GM10266 (cell line): ENCODE measurements around the gene CMTR2.

Experiments used
- DNase-seq: peaks from one replicate; pipeline ENCODE4 v3.0.0; 2012; ENCODE audit errors: extremely low spot score
- TF ChIP-seq, protein P1 (sequence below): IDR thresholded peaks from 2 replicates; pipeline ENCODE4 v1.5.1; 2012; ENCODE audit warnings: mild to moderate bottlenecking, low read depth; ENCODE audit not compliant: control insufficient read depth, insufficient read depth; ENCODE audit errors: missing control alignments

The CMTR2 gene

DNA sequence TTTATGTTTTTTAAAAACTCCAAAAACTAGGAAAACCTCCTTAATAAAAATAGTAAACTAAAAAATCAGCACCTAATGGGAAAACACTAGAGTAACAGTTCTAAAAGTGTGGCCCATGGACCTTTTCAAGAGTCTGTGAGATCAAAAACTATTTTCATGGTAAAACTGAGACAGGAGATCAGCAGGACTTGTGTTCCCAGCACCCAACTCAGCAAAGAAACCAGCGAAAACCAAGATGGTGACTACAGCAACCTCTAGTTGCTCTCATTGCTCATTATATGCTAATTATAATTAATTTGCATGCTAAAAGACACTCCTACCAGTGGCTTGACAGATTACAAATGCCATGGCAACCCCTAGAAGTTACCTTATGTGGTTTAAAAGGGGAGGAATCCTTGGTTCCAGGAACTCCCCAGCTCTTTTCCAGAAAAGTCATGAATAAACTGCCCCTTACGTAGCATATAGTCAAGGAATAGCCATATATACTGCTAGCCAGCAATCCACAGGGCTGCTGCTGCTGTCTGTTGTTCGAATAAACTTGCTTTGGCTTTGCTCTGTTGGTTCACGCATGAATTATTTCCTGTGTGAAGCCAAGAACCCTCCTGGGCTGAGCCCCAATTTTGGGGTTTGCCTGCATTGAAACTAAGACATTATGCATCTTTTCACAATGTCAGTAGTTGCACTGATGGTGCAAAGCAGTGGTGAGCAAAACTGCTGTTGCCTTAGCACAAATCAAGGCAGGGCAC lies 12.4 kb downstream of the CMTR2 start:
- DNase-seq = no peak
- TF ChIP-seq, protein P1, sequence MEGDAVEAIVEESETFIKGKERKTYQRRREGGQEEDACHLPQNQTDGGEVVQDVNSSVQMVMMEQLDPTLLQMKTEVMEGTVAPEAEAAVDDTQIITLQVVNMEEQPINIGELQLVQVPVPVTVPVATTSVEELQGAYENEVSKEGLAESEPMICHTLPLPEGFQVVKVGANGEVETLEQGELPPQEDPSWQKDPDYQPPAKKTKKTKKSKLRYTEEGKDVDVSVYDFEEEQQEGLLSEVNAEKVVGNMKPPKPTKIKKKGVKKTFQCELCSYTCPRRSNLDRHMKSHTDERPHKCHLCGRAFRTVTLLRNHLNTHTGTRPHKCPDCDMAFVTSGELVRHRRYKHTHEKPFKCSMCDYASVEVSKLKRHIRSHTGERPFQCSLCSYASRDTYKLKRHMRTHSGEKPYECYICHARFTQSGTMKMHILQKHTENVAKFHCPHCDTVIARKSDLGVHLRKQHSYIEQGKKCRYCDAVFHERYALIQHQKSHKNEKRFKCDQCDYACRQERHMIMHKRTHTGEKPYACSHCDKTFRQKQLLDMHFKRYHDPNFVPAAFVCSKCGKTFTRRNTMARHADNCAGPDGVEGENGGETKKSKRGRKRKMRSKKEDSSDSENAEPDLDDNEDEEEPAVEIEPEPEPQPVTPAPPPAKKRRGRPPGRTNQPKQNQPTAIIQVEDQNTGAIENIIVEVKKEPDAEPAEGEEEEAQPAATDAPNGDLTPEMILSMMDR = no peak

- no peak for DNase-seq
- TF ChIP-seq, protein P1 = no peak
These were observed 15.8 kb downstream of the CMTR2 start for GRCh38 chr16:71273384-71273783.

DNA sequence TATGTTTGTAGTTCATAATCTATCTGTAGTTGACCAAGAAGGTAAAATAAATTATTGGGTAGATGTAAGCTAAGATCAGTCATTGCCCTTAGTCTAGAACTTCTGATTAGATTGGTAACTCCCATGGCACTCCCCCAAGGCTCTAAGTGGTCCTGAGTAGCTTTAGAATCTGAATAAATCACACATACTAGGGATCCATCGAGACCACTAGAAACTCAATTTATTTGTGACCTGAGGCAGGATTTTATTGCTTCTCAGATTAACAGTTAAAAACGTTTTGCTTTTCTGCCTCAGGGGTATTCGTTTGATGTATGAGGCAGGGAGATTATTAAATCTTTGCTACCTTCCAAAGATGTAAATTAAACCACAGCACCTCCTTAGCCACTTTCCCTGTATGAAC lies 24.9 kb downstream of the CMTR2 start:
- TF ChIP-seq, protein P1 = no peak
- DNase-seq = no peak

- DNase-seq = no peak
- TF ChIP-seq, protein P1 = no peak
These were observed 25.6 kb downstream of the CMTR2 start for GRCh38 chr16:71263582-71263981.

DNA sequence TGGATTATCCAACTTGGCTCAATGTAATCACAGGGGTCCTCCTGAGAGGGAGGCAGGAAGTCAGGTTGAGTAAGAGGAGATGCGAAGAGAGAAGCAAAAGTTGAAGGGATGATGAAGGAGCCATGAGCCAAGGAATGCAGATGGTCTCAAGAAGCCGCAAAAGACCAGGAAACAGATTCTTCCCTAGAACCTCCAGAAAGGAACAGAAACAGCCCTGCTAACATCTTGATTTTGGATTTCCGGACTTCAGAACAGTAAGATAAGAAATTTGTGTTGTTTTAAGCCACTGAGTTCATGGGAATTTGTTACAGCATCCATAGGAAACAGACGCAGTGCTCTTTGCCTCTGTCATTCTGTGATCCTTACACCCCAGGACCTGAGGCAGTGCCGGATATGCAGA lies 26.8 kb downstream of the CMTR2 start:
- TF ChIP-seq, protein P1 = no peak
- no peak for DNase-seq

GRCh38 chr16:71260995-71261394 lies 28.2 kb downstream of the CMTR2 start:
- TF ChIP-seq, protein P1 = no peak
- no peak for DNase-seq

DNA sequence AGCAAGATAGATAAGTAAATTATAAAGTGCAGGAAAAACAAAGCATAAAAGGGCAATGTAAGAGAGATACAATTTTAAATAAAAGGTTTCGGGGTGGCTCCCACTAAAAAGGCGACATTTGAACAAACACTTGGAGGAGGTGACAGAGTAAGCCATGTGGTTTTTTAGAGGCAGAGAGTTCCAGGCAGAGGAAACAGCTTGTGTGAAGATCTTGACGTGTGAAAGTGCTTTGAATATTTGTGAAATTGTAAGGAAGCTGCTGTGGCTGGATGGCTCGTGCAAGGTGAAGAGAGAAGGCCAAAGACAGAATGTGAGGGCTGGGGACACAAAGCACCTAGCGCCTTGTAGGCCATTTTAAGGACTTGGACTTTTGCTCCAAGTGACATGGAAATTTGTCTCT lies 30.1 kb downstream of the CMTR2 start:
- TF ChIP-seq, protein P1 = no peak
- no peak for DNase-seq
